ENCODE results near the gene SELENBP1. TPM values are rescaled to one million over a fixed set of nuclear protein-coding genes. Genes with fewer than 3 reads are reported as not detected.

Gene SELENBP1
- total and polyA plus RNA-seq, 9 of the 15 experiments (the other 6 are each of a cell fraction or from before 2014, with no cell fraction given), result 25.8 to 81.2 (median 47.1) TPM

- TF ChIP-seq ZEB2 (IDR thresholded peaks at IDR 0.05), result no peak
- peak in 1 of 3 experiments; percentile 62 for TF ChIP-seq YY1 (IDR thresholded peaks at IDR 0.05; ENCODE audit: borderline replicate concordance in 1 of 3, control insufficient read depth in 1 of 3, extremely low read depth in 1 of 3, insufficient read depth in 3 of 3, insufficient read length in 1 of 3, insufficient replicate concordance in 2 of 3, low read depth in 1 of 3, low read length in 2 of 3)
- 0 out of 2 replicates have a peak, but pooled peaks have one; percentile 49 for TF ChIP-seq GABPB1 (CRISPR knock-in tag; IDR thresholded peaks at IDR 0.05)
- TF ChIP-seq RBFOX2 (IDR thresholded peaks at IDR 0.05; ENCODE audit: low read depth, low read length), result peak; percentile 9; the same call in 1 of the 2 replicates
- TF ChIP-seq ZNF639 (CRISPR knock-in tag; conservative IDR thresholded peaks at IDR 0.05 in 1 of 2, IDR thresholded peaks at IDR 0.05 in 1 of 2), result peak in 1 of 2 experiments; percentile 64; a peak in 1 of 4 replicates
- TF ChIP-seq NR3C1 (CRISPR knock-in tag; IDR thresholded peaks at IDR 0.05), result no peak
- 0 out of 4 replicates have a peak, but pooled peaks of 1 of the 2 experiments have one; percentile 23 for TF ChIP-seq KDM1A (IDR thresholded peaks at IDR 0.05)
- TF ChIP-seq HNRNPLL (IDR thresholded peaks at IDR 0.05; ENCODE audit: low read depth, low read length, poor library complexity, severe bottlenecking), result peak; percentile 47
- TF ChIP-seq CHD1 (IDR thresholded peaks at IDR 0.05; ENCODE audit: low read length), result peak; percentile 84
- TF ChIP-seq NFIC (IDR thresholded peaks at IDR 0.05), result 0 out of 2 replicates have a peak, but pooled peaks have one; percentile 21
- TF ChIP-seq TFAP4 (CRISPR knock-in tag; IDR thresholded peaks at IDR 0.05; ENCODE audit: borderline replicate concordance), result peak; percentile 35; the same call in 1 of the 2 replicates
- peak; percentile 50 for TF ChIP-seq L3MBTL2 (IDR thresholded peaks at IDR 0.05)
- TF ChIP-seq U2AF1 (optimal IDR thresholded peaks at IDR 0.05; ENCODE audit: low read depth, low read length), result no peak
- 0 out of 2 replicates have a peak, but pooled peaks have one; percentile 9 for TF ChIP-seq BCOR (IDR thresholded peaks at IDR 0.05)
Observed at GRCh38 chr1:151327903-151328674, 44.4 kb downstream of the SELENBP1 start (continued).
